ENCODE measurements around the gene CREBL2. TPM values are rescaled to one million over a fixed set of nuclear protein-coding genes. Genes with fewer than 3 reads are reported as not detected.
"Not testable (repeated sequence)": the region's sequence is repeated elsewhere in the genome, so short reads cannot be mapped to it uniquely, and the experiment has no call there.

The CREBL2 gene
- total RNA-seq, 1 experiment from 2014 or later: 17.3 TPM

DNA sequence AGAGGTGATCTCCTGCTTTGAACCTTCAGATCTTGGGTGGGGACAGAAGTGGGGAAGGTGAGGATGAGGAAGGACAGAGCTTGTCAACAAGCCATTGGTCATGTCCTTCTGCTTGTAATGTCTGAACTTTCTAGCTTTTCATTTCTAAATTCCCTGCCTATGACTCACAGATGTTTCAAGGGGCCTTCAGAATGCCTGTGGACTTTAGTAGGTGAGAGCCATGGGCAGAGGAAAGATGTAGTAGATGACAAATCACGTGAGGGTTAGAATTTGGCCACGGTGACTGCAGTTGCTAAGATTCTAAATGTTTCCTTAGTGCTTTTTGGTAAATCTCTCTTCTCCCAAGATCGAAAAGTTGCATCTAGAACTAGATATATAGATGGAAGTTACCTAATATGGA lies 18.7 kb upstream of the CREBL2 start:
- ATAC-seq (no peak), DNase-seq (ENCODE audit: low spot score) (no peak)
- no peak overlapping the region for H3K27ac Mint-ChIP-seq
- no peaks in the 10 kb centered on the region for H3K36me3 Mint-ChIP-seq
- no peak for TF ChIP-seq ZNF423 (CRISPR knock-in tag; IDR thresholded peaks at IDR 0.05)
- TF ChIP-seq ZNF396 (CRISPR knock-in tag; IDR thresholded peaks at IDR 0.05; ENCODE audit: borderline replicate concordance): no peak
- no peak for TF ChIP-seq SOX15 (CRISPR knock-in tag; IDR thresholded peaks at IDR 0.05)
- no peak for TF ChIP-seq ZBTB21 (CRISPR knock-in tag; IDR thresholded peaks at IDR 0.05; ENCODE audit: borderline replicate concordance)
- TF ChIP-seq, protein P1, sequence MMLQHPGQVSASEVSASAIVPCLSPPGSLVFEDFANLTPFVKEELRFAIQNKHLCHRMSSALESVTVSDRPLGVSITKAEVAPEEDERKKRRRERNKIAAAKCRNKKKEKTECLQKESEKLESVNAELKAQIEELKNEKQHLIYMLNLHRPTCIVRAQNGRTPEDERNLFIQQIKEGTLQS (CRISPR knock-in tag; conservative IDR thresholded peaks at IDR 0.05): no peak
- no peak for TF ChIP-seq ETV6 (CRISPR knock-in tag; IDR thresholded peaks at IDR 0.05)
- H3K27me3 Mint-ChIP-seq (ENCODE audit: low read depth): no peaks in the 10 kb centered on the region
- POLR2A ChIA-PET: no interaction called here
- H3K4me3 Mint-ChIP-seq: no peak overlapping the region
- H3K9me3 Mint-ChIP-seq: peaks cover 12% of the 10 kb centered on the region
- no peaks in the 10 kb centered on the region for H3K4me1 Mint-ChIP-seq
- CTCF ChIA-PET: no interaction called here

DNA sequence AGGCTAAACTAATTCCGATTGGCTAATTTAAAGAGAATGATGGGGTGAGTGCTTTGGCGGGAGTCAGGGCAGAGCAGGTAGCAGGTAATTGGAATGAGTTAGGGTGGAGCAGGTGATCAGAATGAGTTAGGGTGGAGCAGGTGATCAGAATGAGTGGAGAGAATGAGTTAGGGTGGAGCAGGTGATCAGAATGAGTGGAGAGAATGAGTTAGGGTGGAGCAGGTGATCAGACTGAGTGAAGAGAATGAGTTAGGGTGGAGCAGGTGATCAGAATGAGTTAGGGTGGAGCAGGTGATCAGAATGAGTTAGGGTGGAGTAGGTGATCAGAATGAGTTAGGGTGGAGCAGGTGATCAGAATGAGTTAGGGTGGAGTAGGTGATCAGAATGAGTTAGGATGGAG lies 15.7 kb upstream of the CREBL2 start:
- H3K4me3 Mint-ChIP-seq; DNase-seq (ENCODE audit: low spot score); H3K9me3 Mint-ChIP-seq; POLR2A ChIA-PET; CTCF ChIA-PET; H3K27me3 Mint-ChIP-seq (ENCODE audit: low read depth); H3K27ac Mint-ChIP-seq; H3K36me3 Mint-ChIP-seq; H3K4me1 Mint-ChIP-seq; ATAC-seq: not testable (repeated sequence)

DNA sequence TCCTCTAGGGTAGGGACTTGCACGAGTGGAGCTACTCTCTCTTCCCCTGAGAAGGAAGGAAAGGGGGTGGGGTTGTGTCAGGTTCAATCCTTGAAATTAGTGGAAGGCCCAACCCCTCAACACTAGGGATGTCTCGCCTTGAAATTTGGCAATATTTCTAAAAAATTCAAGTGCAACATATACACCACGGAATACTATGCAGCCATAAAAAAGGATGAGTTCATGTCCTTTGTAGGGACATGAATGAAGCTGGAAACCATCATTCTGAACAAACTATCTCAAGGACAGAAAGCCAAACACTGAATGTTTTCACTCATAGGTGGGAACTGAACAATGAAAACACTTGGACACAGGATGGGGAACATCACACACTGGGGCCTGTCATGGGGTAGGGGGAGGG lies 15.1 kb upstream of the CREBL2 start:
- CTCF ChIA-PET; ATAC-seq; H3K27ac Mint-ChIP-seq; H3K36me3 Mint-ChIP-seq; H3K9me3 Mint-ChIP-seq; H3K4me3 Mint-ChIP-seq; H3K4me1 Mint-ChIP-seq; POLR2A ChIA-PET; H3K27me3 Mint-ChIP-seq (ENCODE audit: low read depth); DNase-seq (ENCODE audit: low spot score): not testable (repeated sequence)

DNA sequence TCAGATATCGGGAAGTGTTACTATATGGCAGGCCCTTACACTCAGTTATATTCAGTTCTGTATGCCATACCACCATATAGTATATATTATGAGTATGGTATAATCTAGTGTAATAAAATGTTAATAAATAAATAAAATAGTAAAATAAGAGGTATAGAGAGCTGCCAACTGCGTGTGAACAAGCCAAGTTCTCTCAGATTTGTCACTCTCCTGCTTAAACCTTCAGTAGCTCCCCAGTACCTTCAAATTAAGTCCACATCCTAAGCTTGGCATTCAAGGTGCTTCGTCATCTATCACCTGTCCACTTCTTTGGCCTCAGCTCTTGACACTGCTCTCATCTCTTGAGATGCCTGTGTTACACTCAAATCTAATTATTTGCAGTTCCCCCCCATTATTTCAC lies 12.8 kb upstream of the CREBL2 start:
- Mint-ChIP-seq H3K27me3 (ENCODE audit: low read depth) (no peaks in the 10 kb centered on the region), H3K4me3 (no peak overlapping the region), H3K9me3 (peaks cover 8% of the 10 kb centered on the region), H3K36me3 (no peaks in the 10 kb centered on the region), H3K4me1 (peaks cover 6% of the 10 kb centered on the region), H3K27ac (no peak overlapping the region)
- ChIA-PET POLR2A (interaction anchor here (0.5 kb wide), 1 partner anchor 459 kb away, joined by 7 read pairs; no protein-coding TSS in a partner anchor), CTCF (no interaction called here)
- DNase-seq (ENCODE audit: low spot score) (no peak), ATAC-seq (no peak)
- no peak for TF ChIP-seq GABPB1 (CRISPR knock-in tag; IDR thresholded peaks at IDR 0.05)
- TF ChIP-seq, protein P2, sequence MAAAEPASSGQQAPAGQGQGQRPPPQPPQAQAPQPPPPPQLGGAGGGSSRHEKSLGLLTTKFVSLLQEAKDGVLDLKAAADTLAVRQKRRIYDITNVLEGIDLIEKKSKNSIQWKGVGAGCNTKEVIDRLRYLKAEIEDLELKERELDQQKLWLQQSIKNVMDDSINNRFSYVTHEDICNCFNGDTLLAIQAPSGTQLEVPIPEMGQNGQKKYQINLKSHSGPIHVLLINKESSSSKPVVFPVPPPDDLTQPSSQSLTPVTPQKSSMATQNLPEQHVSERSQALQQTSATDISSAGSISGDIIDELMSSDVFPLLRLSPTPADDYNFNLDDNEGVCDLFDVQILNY (CRISPR knock-in tag; IDR thresholded peaks at IDR 0.05): no peak
- TF ChIP-seq, protein P3, sequence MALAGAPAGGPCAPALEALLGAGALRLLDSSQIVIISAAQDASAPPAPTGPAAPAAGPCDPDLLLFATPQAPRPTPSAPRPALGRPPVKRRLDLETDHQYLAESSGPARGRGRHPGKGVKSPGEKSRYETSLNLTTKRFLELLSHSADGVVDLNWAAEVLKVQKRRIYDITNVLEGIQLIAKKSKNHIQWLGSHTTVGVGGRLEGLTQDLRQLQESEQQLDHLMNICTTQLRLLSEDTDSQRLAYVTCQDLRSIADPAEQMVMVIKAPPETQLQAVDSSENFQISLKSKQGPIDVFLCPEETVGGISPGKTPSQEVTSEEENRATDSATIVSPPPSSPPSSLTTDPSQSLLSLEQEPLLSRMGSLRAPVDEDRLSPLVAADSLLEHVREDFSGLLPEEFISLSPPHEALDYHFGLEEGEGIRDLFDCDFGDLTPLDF (CRISPR knock-in tag; IDR thresholded peaks at IDR 0.05): no peak
- TF ChIP-seq, protein P4, sequence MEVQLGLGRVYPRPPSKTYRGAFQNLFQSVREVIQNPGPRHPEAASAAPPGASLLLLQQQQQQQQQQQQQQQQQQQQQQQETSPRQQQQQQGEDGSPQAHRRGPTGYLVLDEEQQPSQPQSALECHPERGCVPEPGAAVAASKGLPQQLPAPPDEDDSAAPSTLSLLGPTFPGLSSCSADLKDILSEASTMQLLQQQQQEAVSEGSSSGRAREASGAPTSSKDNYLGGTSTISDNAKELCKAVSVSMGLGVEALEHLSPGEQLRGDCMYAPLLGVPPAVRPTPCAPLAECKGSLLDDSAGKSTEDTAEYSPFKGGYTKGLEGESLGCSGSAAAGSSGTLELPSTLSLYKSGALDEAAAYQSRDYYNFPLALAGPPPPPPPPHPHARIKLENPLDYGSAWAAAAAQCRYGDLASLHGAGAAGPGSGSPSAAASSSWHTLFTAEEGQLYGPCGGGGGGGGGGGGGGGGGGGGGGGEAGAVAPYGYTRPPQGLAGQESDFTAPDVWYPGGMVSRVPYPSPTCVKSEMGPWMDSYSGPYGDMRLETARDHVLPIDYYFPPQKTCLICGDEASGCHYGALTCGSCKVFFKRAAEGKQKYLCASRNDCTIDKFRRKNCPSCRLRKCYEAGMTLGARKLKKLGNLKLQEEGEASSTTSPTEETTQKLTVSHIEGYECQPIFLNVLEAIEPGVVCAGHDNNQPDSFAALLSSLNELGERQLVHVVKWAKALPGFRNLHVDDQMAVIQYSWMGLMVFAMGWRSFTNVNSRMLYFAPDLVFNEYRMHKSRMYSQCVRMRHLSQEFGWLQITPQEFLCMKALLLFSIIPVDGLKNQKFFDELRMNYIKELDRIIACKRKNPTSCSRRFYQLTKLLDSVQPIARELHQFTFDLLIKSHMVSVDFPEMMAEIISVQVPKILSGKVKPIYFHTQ (CRISPR knock-in tag; IDR thresholded peaks at IDR 0.05): no peak
- TF ChIP-seq NR3C1 (CRISPR knock-in tag; conservative IDR thresholded peaks at IDR 0.05; ENCODE audit: low read depth): no peak
- TF ChIP-seq JAZF1 (CRISPR knock-in tag; IDR thresholded peaks at IDR 0.05): no peak
- TF ChIP-seq FOXP1 (CRISPR knock-in tag; IDR thresholded peaks at IDR 0.05; ENCODE audit: borderline replicate concordance): no peak
- TF ChIP-seq, protein P5, sequence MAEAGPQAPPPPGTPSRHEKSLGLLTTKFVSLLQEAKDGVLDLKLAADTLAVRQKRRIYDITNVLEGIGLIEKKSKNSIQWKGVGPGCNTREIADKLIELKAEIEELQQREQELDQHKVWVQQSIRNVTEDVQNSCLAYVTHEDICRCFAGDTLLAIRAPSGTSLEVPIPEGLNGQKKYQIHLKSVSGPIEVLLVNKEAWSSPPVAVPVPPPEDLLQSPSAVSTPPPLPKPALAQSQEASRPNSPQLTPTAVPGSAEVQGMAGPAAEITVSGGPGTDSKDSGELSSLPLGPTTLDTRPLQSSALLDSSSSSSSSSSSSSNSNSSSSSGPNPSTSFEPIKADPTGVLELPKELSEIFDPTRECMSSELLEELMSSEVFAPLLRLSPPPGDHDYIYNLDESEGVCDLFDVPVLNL (CRISPR knock-in tag; IDR thresholded peaks at IDR 0.05; ENCODE audit: borderline replicate concordance, low read depth): no peak
- TF ChIP-seq, protein P6, sequence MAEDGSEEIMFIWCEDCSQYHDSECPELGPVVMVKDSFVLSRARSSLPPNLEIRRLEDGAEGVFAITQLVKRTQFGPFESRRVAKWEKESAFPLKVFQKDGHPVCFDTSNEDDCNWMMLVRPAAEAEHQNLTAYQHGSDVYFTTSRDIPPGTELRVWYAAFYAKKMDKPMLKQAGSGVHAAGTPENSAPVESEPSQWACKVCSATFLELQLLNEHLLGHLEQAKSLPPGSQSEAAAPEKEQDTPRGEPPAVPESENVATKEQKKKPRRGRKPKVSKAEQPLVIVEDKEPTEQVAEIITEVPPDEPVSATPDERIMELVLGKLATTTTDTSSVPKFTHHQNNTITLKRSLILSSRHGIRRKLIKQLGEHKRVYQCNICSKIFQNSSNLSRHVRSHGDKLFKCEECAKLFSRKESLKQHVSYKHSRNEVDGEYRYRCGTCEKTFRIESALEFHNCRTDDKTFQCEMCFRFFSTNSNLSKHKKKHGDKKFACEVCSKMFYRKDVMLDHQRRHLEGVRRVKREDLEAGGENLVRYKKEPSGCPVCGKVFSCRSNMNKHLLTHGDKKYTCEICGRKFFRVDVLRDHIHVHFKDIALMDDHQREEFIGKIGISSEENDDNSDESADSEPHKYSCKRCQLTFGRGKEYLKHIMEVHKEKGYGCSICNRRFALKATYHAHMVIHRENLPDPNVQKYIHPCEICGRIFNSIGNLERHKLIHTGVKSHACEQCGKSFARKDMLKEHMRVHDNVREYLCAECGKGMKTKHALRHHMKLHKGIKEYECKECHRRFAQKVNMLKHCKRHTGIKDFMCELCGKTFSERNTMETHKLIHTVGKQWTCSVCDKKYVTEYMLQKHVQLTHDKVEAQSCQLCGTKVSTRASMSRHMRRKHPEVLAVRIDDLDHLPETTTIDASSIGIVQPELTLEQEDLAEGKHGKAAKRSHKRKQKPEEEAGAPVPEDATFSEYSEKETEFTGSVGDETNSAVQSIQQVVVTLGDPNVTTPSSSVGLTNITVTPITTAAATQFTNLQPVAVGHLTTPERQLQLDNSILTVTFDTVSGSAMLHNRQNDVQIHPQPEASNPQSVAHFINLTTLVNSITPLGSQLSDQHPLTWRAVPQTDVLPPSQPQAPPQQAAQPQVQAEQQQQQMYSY (CRISPR knock-in tag; IDR thresholded peaks at IDR 0.05): no peak
- TF ChIP-seq HMGA2 (CRISPR knock-in tag; IDR thresholded peaks at IDR 0.05): no peak
- no peak for TF ChIP-seq KAT7 (CRISPR knock-in tag; IDR thresholded peaks at IDR 0.05; ENCODE audit: borderline replicate concordance)
- TF ChIP-seq NR2C2 (CRISPR knock-in tag; IDR thresholded peaks at IDR 0.05): no peak
- no peak for TF ChIP-seq NFE2L1 (CRISPR knock-in tag; IDR thresholded peaks at IDR 0.05)
- no peak for TF ChIP-seq GRHL2 (CRISPR knock-in tag; IDR thresholded peaks at IDR 0.05; ENCODE audit: insufficient replicate concordance, severe bottlenecking)
